ENCODE results near the gene CHST15. TPM values are rescaled to one million over a fixed set of nuclear protein-coding genes. Genes with fewer than 3 reads are reported as not detected.
A peak's percentile ranks its signal among the peaks of the same experiment; 100 is the strongest.

CHST15 gene
- total and polyA plus RNA-seq, 2 of the 13 experiments (the other 11 are each of a cell fraction or from before 2014, with no cell fraction given) = 1.4 to 94.7 TPM

GRCh38 chr10:124125305-124126116, 32.1 kb upstream of the CHST15 start (continued):
- TF ChIP-seq CTCF (CRISPR knock-in tag; IDR thresholded peaks at IDR 0.05) = peak; percentile 44

GRCh38 chr10:124124769-124125161, 31.4 kb upstream of the CHST15 start:
- Histone ChIP-seq H4K20me1 (ENCODE audit: insufficient read depth, low read length) (no peaks in the 10 kb centered on the region), H3K9ac (ENCODE audit: insufficient read depth, low read depth, low read length) (no peak overlapping the region), H3K27me3 (ENCODE audit: control insufficient read depth in 1 of 2, insufficient read depth in 2 of 2, low read length in 2 of 2) (peaks cover 10 to 35% of the 10 kb centered on the region in 2 experiments; a peak in 4 of 5 replicates), H3K27ac (ENCODE audit: extremely low read length, insufficient read depth, low read length) (no peak overlapping the region), H3K36me3 (replicated peaks in 1 of 2; ENCODE audit: control insufficient read depth in 1 of 2, insufficient read depth in 2 of 2, low read length in 2 of 2) (no peaks in the 10 kb centered on the region), H3K79me2 (ENCODE audit: insufficient read depth, low read length) (no peaks in the 10 kb centered on the region), H3K9me3 (ENCODE audit: low read length) (no peaks in the 10 kb centered on the region), H3K4me1 (ENCODE audit: insufficient read depth, low read length) (peaks cover 34% of the 10 kb centered on the region), H2AFZ (ENCODE audit: low read length) (no peak overlapping the region), H3K4me2 (ENCODE audit: low read depth, low read length) (no peak overlapping the region), H3K4me3 (replicated peaks in 1 of 3; ENCODE audit: insufficient read depth in 1 of 3, low read depth in 2 of 3, low read length in 3 of 3) (no peak overlapping the region)
- ChIA-PET CTCF (ENCODE audit: low intra/inter-chr PET ratio, low total read pairs) (no interaction called here), POLR2A (no interaction called here)
- no peak for DNase-seq (ENCODE audit: low spot score)
- 76% methylated on average over 2 of the region's 2 CpGs for WGBS (ENCODE audit: low lambda C conversion rate)
- no peak for FAIRE-seq
- intact Hi-C loops (cut with micrococcal nuclease; ENCODE audit: unreplicated experiment) (no loop called here), in situ Hi-C loops (cut with HindIII; ENCODE audit: extremely low pct_ligation_motif_present, low pct_unique_long_range_greater_than_20kb) (no loop called here)
- BruUV-seq (replicated peaks) = no TSS peak
- ATAC-seq = no peak
- no peak for TF ChIP-seq SP2 (CRISPR knock-in tag; IDR thresholded peaks at IDR 0.05)
- TF ChIP-seq ZNF749 (CRISPR knock-in tag; IDR thresholded peaks at IDR 0.05; ENCODE audit: borderline replicate concordance) = no peak
- no peak for TF ChIP-seq ZSCAN22 (CRISPR knock-in tag; IDR thresholded peaks at IDR 0.05)
- no peak for TF ChIP-seq ZNF552 (CRISPR knock-in tag; IDR thresholded peaks at IDR 0.05; ENCODE audit: borderline replicate concordance)
- TF ChIP-seq MLXIP (CRISPR knock-in tag; IDR thresholded peaks at IDR 0.05; ENCODE audit: borderline replicate concordance) = no peak
- no peak for TF ChIP-seq GLMP (CRISPR knock-in tag; IDR thresholded peaks at IDR 0.05; ENCODE audit: borderline replicate concordance)
- TF ChIP-seq SIX4 (CRISPR knock-in tag; IDR thresholded peaks at IDR 0.05) = no peak
- TF ChIP-seq ADNP (CRISPR knock-in tag; IDR thresholded peaks at IDR 0.05) = no peak
- no peak for TF ChIP-seq ZNF709 (CRISPR knock-in tag; IDR thresholded peaks at IDR 0.05)
- no peak for TF ChIP-seq SMC3 (IDR thresholded peaks at IDR 0.05; ENCODE audit: low read length)
- TF ChIP-seq CENPX (CRISPR knock-in tag; IDR thresholded peaks at IDR 0.05) = no peak
- TF ChIP-seq CCDC6 (CRISPR knock-in tag; IDR thresholded peaks at IDR 0.05) = no peak
- TF ChIP-seq USF2 (IDR thresholded peaks at IDR 0.05; ENCODE audit: low read depth, low read length) = no peak
- TF ChIP-seq USF2 (CRISPR knock-in tag; IDR thresholded peaks at IDR 0.05; ENCODE audit: borderline replicate concordance) = no peak

Data from HepG2 (cell line).